NCI-H1694 (cell line): ENCODE measurements around the gene ADGRV1.

Experiments used
- DNase-seq: peaks from one replicate; lab custom pipeline; 2025; lab: John Stamatoyannopoulos, UW

The ADGRV1 gene

DNA sequence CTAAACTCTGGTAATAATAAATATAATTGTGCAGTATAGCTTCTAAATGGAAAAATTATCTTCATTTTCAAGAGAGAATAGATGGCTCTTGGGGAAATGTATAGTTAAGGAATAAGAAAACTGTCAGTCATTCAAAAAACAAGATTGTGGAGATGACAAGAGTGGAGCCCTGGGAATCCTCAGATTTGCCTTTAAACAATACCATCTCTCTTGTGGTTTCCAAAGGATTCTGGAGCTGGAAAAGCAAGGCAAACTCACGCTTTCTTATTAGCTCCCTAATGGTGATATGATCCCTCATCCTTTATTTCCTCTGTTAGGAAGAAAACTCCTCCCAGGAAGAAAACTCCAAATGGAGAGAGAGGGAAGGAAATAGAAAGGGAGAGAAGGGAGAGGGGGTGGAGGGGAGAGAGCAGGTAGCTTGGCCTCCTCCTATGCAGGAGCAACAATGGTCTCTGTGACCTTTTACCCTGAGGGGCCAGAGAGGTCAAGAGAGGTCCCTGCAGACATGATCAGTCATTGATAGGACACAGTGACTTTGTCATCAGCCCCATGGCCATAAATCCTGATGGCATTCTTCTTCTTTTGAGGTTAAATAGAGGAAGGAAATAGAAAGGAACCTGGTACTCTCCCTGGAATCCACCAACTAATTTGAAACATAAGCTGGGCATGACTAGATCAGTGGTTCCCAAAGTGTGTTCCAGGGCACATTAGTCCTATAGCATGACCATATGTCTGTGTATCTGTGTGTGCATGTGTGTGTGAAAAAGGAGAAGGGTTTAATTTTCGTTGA, 512.4 kb downstream of the ADGRV1 start:
- DNase-seq, result no peak

DNA sequence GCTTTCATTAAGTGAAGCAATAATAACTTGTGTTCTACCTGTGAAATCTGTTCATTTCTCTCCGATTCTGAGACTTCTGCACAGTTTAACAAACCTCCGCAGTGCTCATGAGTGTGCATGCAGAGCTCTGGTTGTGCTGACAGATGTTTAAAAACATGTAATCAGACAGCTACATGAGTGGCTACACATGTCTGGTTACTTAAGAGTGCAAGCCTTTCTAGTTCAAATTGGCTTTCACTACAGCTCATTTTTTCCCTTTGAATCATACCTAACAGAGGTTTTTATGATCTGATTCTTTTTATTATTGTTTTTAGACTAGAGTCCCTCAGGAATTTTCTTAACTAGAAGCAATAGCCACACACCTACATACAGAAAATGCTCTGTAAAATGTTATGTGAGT, 514.3 kb downstream of the ADGRV1 start:
- no peak for DNase-seq

DNA sequence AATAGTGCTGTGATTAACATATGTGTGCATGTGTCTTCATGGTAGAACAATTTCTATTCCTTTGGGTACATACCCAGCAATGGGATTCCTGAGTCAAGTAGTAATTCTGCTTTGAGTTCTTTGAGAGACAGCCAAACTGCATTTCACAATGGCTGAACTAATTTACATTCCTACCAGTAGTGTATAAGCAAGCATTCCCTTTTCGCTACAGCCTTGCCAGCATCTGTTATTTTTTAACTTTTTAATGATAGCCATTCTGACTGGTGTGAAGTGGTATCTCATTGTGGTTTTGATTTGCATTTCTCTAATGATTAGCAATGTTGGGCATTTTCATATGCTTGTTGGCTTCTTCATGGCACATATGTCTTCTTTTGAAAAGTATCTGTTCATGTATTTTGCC, 516.0 kb downstream of the ADGRV1 start:
- no peak for DNase-seq

DNA sequence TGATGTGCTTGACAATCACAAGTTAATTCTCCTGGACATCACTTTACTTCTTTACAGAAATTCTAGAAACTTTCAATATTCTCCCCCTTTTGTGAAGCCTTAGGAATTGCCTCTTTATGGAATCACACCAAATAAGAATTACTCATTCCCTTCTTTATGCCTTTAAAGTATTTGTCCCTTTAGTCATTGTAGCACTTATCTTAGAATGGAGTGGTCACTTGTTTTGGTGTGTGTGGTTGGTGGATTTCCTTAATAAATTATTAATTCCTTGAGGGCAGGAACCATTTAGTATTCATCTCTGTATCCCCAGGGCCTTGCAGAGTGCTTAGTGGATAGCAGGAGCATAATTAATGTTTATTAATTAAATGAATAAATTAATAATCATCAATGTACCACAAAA, 517.5 kb downstream of the ADGRV1 start:
- no peak for DNase-seq

DNA sequence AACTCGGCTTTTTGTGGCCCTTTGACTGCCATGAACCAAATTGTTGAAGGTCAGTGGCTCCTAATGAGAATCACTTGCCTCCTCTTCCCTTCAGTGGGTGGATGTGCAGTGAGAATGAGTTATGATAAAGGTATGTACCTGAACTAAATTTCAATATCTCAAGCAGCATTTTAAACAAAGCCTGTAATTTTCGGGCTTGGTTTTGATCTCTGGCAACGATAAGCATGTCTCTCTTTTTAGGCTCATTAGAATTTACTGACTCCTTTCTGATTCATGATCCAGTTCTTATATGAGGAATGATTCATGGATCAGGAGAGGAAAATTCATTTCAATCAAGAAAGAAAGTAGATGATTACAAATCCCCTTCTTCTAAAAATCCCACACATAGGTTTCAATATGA, 519.0 kb downstream of the ADGRV1 start:
- DNase-seq, result no peak

DNA sequence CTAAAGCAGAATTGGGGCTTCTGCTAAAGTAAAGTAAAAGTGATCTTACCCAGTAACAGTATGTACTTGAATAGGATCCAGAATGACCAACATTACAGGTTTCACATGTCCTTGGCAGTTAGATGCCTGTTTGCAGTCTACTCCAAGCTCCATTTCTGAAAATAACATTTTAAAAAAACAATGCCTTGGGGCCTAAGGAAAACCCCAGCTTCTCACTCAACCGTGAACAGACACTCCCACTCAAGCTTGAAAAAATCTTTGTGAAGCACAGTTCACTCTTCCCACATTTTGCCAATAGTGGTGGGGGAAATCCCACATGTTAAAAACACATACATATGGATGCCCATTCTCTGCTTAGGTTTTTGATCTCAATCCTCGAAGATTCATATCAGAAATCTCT, 520.4 kb downstream of the ADGRV1 start:
- no peak for DNase-seq

DNA sequence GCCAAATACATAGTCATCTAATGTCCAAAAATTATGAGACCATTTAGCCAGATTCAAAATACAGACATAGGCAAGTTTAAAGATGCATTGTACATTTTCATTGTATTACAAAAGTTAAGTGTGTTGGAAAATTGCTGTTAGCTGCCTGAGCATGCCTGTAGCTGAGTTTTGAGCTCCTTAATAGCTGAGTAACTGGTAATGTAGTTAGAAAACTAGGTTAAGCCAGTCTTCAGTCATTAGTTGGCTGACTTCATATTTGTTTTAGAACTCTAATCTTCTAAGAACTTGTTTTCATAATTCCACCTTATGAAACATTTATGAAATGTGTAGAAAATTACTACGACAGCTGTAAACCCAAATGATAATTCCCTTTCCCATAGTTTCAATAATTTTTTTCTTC, 531.2 kb downstream of the ADGRV1 start:
- DNase-seq, result no peak

DNA sequence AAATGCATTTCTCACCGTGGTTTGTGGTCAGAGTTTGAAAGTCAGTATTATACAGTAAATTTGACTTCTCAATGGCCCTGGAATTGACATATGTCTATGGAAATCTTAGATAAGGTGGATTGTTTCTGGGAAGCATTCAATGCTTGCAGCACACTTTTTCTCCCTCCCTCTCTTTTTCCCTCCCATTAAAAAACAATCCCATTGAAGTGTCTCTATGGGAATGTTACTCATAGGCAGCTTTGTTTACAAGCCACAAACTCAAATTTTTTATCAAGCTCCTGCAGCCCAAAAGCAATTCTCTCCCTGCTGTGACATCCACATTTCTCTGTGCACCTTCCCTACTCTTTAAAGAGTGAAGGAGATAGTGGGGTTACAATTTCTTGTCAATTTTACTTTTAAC, 532.4 kb downstream of the ADGRV1 start:
- no peak for DNase-seq

DNA sequence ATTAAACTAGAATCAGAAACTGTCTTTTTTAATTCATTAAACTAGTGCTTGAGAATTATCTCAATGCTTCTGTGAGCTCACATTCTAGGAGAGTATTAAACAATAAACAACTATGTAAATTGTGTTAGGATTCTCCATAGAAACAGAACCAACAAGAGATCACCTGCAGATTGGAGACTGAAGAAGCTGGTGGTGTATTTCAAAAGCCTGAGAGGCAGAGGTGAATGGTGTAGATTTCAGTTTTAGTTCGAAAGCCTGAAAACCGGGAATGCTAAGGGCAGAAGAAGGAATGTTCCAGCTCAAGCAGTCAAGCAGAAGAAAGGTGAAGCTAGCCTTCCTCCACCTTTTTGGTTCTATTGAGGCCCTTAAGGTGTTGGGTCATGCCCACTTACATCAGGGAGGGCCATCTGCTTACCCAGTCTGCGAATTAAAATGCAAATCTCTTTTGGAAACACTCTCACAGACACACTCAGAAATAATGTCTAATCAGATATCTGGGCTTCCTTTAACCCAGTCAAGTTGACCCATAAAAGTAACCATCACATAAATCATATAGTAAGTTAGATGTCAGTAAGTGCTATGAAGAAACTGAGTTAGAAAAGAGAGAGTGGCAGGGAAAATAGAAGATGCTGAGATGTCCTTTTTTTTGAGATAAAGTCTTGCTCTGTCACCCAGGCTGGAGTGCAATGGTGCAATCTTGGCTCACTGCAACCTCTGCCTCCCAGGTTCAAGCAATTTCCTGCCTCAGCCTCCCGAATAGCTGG, 533.1 kb downstream of the ADGRV1 start:
- DNase-seq, result no peak

DNA sequence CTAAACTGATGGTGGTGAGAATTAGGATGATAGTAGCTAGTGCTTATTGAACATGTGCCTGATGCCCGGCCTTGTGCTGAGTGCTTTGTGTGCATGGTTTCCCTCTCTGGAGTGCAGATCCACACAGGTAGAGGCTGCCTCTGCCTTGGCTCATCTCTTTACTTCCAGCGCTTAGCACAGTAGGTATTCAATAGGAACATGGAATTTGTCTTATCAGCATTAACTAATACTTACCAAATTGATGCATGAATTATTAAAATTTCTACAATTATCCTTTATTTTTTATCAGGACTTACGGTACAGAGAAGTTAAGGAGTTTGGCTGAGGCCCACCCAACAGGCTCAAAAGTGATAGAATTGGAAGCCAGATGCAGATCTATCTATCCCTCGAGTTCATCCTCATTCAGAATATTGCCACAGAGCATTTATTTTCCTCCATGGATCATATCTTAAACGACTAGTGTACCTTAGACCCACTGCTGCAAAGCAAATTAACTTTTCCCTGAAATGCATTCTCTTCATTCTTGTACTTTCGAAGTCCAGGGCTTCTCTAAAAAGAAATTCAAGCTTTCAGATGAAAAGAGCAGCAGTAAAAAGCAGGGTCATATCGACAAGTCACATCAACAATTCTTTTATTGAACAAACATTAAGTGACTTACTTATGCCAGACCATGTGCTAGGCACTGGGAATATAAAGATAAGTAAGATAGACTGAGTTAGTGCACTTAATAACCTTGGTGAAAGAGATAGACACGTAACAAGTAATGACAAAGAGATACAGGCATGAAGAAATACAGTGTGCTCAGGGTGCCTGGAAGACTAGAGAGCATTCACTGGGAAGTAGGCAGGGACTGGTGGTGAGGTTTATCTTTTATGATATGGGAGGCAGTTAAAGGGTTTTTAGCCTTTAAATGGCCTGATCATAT, 534.5 kb downstream of the ADGRV1 start:
- DNase-seq, result no peak

DNA sequence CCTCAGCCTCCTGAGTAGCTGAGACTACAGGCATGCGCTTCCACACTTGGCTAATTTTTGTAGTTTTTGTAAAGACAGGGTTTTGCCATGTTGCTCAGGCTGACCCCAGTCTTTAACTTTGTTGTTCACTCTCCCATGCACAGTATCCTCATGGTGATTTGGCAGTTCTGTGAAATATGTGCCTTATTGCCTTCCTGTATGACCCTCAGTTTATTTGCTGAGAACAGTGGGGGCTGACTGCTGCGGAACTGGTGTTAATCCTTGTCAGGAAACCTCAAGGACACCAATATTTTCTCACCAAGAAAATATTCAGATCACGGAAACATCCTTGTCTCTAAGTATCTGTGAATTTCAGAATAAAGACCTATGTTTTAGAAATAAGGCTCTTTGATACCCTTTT, 536.7 kb downstream of the ADGRV1 start:
- DNase-seq, result no peak

DNA sequence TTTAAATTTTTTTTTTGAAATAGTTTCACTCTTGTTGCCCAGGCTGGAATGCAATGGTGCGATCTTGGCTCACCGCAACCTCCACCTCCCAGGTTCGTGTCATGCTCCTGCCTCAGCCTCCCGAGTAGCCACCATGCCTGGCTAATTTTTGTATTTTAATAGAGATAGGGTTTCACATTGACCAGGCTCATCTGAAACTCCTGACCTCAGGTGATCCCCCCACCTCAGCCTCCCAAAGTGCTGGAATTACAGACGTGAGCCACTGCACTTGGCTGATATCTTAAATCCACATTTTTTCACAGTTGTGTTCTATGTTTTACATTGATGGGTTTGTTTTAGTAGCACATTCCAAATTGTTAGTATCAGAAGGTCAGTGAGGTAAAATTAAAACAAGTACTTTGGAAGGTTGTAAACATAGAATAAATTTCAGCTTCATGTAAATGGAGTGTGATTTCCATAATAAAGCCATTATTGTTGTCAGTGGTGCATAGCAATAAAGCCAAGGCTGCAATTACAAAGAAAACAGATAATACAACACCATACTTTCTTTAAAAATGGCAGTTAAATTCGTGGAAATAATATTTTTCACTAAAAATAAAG, 537.3 kb downstream of the ADGRV1 start:
- DNase-seq, result no peak

DNA sequence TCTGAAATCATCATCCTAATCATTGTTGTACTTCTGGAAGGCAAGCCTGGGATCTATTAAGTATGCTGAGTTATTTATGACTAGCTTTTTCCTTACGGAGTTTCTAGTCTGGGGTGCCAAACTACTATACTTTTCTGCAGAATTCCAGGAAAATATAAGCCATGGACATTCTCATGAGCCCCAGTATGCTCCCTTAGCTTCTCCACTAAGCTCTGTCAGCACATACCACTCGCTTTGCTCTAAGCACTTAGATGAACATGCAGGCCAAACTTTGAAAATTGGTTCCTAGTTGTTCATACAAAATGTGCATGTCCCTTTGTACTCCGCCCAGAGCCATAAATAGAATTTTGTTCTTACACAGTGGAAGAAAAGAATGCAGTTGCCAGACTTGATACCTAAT, 539.9 kb downstream of the ADGRV1 start:
- DNase-seq, result no peak

DNA sequence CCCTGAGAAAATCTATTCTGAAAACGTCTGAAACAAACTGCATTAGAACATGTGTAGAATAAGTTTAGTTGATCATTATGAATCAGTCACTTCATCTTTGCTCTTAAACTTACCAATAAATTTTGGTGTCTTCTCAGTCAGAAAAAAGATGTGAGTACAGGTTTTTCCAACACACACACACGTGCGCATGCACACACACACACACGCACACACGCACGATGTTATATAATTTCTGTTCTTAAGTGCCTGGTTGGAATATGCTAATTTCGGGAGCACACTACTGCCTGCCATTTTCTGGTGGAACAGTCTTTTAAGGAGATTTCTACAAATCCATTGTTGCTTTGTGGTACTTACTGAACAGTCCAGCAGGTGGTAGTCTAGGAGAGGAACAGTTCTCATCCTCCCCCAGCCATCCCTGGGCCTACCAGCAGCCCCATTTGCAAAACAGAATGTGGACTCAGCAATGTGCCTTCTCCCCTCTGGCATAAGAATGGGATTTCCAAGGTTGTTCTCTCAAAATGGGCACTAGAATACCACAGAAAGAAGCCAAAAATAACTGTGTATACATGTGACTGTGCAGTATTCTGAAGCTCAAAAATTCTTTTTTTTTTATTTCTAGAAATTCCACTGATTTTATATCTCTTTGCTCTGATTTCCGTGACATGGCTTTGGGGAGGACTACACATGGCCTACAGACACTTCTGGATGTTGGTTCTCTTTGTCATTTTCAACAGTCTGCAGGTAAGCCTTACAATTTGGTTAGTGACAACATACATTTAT, 543.2 kb downstream of the ADGRV1 start:
- peak; percentile 66 for DNase-seq

DNA sequence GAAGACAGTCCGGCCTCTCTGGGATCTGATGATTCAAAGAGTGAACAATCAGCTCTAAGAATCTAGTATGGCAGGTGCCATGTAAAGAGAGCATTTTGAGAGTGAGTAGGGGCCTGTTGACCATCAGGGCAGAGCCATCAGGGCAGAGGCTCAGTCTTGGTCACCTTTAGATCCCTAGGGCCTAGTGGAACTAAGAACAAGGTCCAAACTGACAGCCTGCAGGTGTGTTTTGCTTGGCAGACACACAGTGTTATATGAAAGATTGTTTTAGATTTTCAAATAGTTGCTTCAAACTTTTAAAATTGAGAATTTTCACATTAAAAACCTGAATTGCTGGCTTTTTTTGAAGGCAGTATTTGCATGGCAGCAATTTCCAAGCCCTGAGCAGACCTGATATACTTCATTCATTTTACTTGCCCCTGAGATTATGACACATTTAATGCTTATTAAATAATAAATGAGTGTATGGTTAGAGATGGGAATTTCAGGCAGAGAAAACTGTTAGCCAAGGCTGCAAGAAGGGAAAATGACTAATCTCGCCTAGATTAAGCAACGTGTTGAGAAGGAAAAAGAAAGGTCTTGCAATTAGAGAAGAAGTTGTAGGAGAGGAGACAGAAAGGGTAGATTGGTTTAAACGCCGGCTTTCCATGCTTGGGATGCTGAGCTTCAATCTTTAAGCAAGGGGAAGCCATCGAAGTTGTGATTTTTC, 544.9 kb downstream of the ADGRV1 start:
- DNase-seq, result no peak

DNA sequence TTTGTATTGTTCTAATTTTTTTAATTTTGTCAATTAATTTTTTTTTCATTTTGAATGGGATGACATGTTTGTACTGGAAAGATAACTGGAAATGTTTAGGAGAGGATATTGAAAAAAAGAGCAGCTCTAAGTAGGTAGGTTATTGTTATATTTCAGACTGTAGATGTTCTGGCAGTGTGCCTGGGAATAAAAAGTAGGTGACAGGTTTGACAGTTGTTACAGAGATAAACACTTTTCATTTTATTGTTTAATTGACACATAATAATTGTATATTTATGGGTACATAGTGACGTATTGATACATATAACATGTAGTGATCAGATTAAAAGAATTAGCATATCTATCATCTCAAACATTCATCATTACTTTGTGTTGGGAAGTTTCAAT, 545.5 kb downstream of the ADGRV1 start:
- no peak for DNase-seq

DNA sequence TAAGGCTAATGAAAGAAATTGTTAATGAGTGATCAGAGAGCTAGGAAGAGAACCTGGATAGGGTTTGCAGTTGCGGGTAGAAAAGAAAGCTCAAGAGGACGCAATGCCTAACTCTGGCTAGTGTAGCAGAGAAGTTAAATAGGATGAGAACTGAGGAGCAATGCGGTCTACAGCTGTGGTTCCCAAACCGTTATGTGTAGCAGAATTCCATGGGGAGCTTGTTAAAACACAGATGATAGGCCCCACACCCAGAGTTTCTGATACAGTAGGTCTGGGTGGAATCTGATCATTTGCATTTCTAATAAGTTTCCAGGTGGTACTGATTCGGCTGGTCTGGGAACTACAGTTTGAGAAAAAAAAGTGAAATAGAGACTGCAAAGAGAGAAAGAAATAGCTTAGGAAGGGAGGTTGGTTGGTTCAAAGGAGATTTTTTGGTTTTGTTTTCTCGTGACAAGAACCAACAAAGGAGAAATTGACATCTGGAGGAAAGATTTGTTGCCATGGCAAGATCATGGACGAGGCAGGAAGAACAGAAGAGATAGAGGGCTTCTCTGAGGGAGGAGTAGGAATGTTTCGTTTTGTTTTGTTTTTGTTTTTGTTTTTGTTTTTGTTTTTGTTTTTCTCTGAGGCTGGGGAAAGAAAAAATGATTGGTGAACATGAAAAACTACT, 548.4 kb downstream of the ADGRV1 start:
- no peak for DNase-seq

DNA sequence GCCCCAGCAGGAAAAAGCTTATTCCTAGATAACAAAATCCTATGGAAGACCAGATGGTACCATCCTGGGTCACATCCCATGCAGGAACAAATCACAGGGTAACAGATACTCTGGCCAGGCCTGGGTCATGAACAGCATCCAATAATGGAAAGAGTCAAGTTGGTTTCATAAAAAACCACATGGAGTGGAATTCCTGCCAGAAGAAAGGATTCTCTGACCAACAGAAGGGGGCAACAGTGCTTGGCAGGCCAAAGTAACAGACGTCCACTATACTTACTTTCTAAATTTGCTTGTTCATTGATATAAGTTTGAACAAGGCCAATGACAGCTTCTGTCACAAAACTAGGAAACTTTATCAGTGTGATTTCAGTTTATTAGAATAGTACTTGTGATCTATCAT, 551.0 kb downstream of the ADGRV1 start:
- no peak for DNase-seq

DNA sequence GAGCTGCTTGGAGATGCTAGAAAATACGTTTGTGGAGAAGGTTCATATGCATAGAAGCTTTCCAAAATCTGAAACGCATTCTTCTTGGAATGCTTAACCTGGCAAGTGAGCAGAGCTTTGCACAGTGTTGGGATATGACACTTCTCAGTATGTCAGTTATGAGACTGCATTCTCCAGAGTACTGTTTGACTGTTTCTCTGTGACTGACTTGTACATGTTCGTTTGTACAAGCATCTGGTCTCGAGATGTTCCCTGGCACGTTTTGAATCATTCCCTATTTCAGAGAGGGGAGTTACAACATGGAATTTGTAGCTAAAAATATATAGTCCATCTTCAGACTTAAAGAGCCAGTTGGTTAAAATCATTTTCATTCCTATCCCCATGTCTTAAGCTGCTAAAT, 552.1 kb downstream of the ADGRV1 start:
- no peak for DNase-seq
